ENCODE data around the gene UTP25. TPM values are rescaled to one million over a fixed set of nuclear protein-coding genes. Genes with fewer than 3 reads are reported as not detected.

The UTP25 gene
- total RNA-seq, 1 experiment from 2014 or later = 12.7 TPM

GRCh38 chr1:209880031-209880430 lies 52.3 kb downstream of the UTP25 start:
- no peaks in the 10 kb centered on the region for H4K20me1 ChIP-seq (ENCODE audit: insufficient read depth)
- TF ChIP-seq ZFX (IDR thresholded peaks at IDR 0.05) (no peak), SRF (IDR thresholded peaks at IDR 0.05; ENCODE audit: low read depth) (no peak), FOSL1 (IDR thresholded peaks at IDR 0.05; ENCODE audit: low read depth) (no peak)
- intact Hi-C loops (cut with micrococcal nuclease) = no loop called here
- ChIA-PET POLR2A (no interaction called here), RAD21 (ENCODE audit: low non-redundant PET in 1 of 2, low total read pairs in 2 of 2, uncharacterized antibody in 2 of 2, unreplicated experiment in 2 of 2) (no interaction called here), CTCF (no interaction called here)
- H2AFZ ChIP-seq (ENCODE audit: low read depth, low read length, poor library complexity, severe bottlenecking) = no peak overlapping the region
- ATAC-seq (no peak), DNase-seq (ENCODE audit: low read depth, low spot score) (no peak)
- no peak overlapping the region for H3K27ac ChIP-seq (ENCODE audit: low read depth, low read length)
- H3K27me3 ChIP-seq (ENCODE audit: insufficient read depth, low read length) = peaks cover 9% of the 10 kb centered on the region; the same call in 1 of the 2 replicates
- no peak overlapping the region for H3K9ac ChIP-seq (ENCODE audit: low read length)
- no TSS peak for BruUV-seq (replicated peaks)
- no peak overlapping the region for H3K4me3 ChIP-seq (replicated peaks in 1 of 2; ENCODE audit: low read depth in 1 of 2, low read length in 2 of 2)
- no peaks in the 10 kb centered on the region for H3K9me3 ChIP-seq (ENCODE audit: control insufficient read depth in 1 of 2, insufficient read depth in 1 of 2, low read depth in 1 of 2, low read length in 2 of 2)
- H3K4me1 ChIP-seq (ENCODE audit: control insufficient read depth in 1 of 2, insufficient read depth in 2 of 2, low read length in 2 of 2) = peaks cover 7 to 12% of the 10 kb centered on the region in 2 experiments
- no peaks in the 10 kb centered on the region for H3K79me2 ChIP-seq (ENCODE audit: insufficient read depth, low read length)
- no peak overlapping the region for H3K4me2 ChIP-seq (ENCODE audit: low read length)
- H3K9me2 ChIP-seq (ENCODE audit: insufficient read depth) = no peaks in the 10 kb centered on the region
- no peaks in the 10 kb centered on the region for H3K36me3 ChIP-seq (ENCODE audit: control insufficient read depth in 1 of 2, insufficient read depth in 2 of 2, low read length in 2 of 2)

- ChIA-PET CTCF (no interaction called here), RAD21 (ENCODE audit: low non-redundant PET in 1 of 2, low total read pairs in 2 of 2, uncharacterized antibody in 2 of 2, unreplicated experiment in 2 of 2) (no interaction called here), POLR2A (no interaction called here)
- ATAC-seq (no peak), DNase-seq (ENCODE audit: low read depth, low spot score) (no peak)
- Histone ChIP-seq H3K27ac (ENCODE audit: low read depth, low read length) (no peak overlapping the region), H2AFZ (ENCODE audit: low read depth, low read length, poor library complexity, severe bottlenecking) (no peak overlapping the region), H3K79me2 (ENCODE audit: insufficient read depth, low read length) (no peaks in the 10 kb centered on the region), H3K9me3 (ENCODE audit: control insufficient read depth in 1 of 2, insufficient read depth in 1 of 2, low read depth in 1 of 2, low read length in 2 of 2) (no peaks in the 10 kb centered on the region), H3K4me3 (replicated peaks in 1 of 2; ENCODE audit: low read depth in 1 of 2, low read length in 2 of 2) (no peak overlapping the region), H3K4me2 (ENCODE audit: low read length) (no peak overlapping the region), H3K27me3 (ENCODE audit: insufficient read depth, low read length) (peaks cover 9% of the 10 kb centered on the region; the same call in 1 of the 2 replicates), H3K4me1 (ENCODE audit: control insufficient read depth in 1 of 2, insufficient read depth in 2 of 2, low read length in 2 of 2) (peaks cover 7 to 16% of the 10 kb centered on the region in 2 experiments), H4K20me1 (ENCODE audit: insufficient read depth) (no peaks in the 10 kb centered on the region), H3K36me3 (ENCODE audit: control insufficient read depth in 1 of 2, insufficient read depth in 2 of 2, low read length in 2 of 2) (no peaks in the 10 kb centered on the region), H3K9me2 (ENCODE audit: insufficient read depth) (no peaks in the 10 kb centered on the region), H3K9ac (ENCODE audit: low read length) (no peak overlapping the region)
- no TSS peak for BruUV-seq (replicated peaks)
- intact Hi-C loops (cut with micrococcal nuclease) = no loop called here
- TF ChIP-seq SRF (IDR thresholded peaks at IDR 0.05; ENCODE audit: low read depth) = no peak
- TF ChIP-seq SP1 (IDR thresholded peaks at IDR 0.05; ENCODE audit: low read depth) = no peak
- no peak for TF ChIP-seq REST (IDR thresholded peaks at IDR 0.05; ENCODE audit: low read depth)
- TF ChIP-seq TCF7L2 (IDR thresholded peaks at IDR 0.05; ENCODE audit: borderline replicate concordance, extremely low read depth, insufficient read depth, insufficient read length) = no peak
- no peak for TF ChIP-seq CTCF (IDR thresholded peaks at IDR 0.05 in 2 of 3, conservative IDR thresholded peaks at IDR 0.05 in 1 of 3; ENCODE audit: borderline replicate concordance in 1 of 3, insufficient read depth in 1 of 3, low read depth in 2 of 3, low read length in 2 of 3)
- no peak for TF ChIP-seq ZBTB33 (IDR thresholded peaks at IDR 0.05; ENCODE audit: extremely low read depth, insufficient replicate concordance, low read length)
- no peak for TF ChIP-seq EZH2 (IDR thresholded peaks at IDR 0.05)
- no peak for TF ChIP-seq ZFX (IDR thresholded peaks at IDR 0.05)
- TF ChIP-seq YY1 (IDR thresholded peaks at IDR 0.05; ENCODE audit: extremely low read depth, insufficient replicate concordance, low read depth, low read length) = no peak
- no peak for TF ChIP-seq ATF3 (IDR thresholded peaks at IDR 0.05)
- TF ChIP-seq POLR2A (IDR thresholded peaks at IDR 0.05; ENCODE audit: borderline replicate concordance, extremely low read depth, insufficient read depth, insufficient read length) = no peak
Measured at GRCh38 chr1:209881619-209882018, 53.8 kb downstream of the UTP25 start.
